Measurements from ENCODE around the gene EVA1A.

The EVA1A gene

DNA sequence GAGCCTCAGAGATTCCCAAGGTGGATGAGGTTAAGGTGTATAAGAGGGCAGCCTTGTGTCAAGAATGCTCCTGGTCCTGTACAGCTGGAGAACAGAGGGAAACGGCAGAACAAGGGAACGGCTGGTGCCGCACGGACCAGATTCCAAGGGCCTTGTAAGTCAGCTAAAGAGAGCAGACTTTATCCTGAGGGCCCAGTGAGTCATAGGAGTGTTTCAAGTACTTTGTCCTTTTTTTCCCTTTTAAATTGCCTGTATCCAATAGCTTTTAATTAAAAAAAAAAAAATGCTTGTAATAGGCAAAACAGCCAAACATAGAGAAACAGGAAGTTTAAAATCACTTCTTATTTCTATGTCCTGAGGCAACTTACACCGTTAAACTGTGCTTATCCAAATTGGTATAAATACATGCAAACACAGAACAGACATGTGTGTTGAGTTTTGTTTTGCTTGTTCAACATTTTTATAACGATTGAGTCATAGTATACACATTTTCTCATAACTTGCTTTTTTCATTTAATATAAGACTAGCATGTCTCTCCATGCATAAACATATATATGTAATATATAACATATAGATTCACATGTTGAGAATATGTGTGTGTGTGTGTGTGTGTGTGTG, 42.1 kb upstream of the EVA1A start:
- H3K4me2 ChIP-seq (ENCODE audit: low read length) = peak overlapping the region; percentile 45
- no peak overlapping the region for H3K9ac ChIP-seq (ENCODE audit: low read depth, low read length)
- no peaks in the 10 kb centered on the region for H3K27me3 ChIP-seq (ENCODE audit: control insufficient read depth, insufficient read depth, low read length)
- H3K36me3 ChIP-seq (ENCODE audit: insufficient read depth, low read length) = no peaks in the 10 kb centered on the region
- H3K4me3 ChIP-seq (ENCODE audit: low read length) = no peak overlapping the region
- peaks cover 57% of the 10 kb centered on the region for H3K4me1 ChIP-seq (ENCODE audit: control insufficient read depth, insufficient read depth, low read length)
- H3K9me3 ChIP-seq (replicated peaks; ENCODE audit: low read length) = no peaks in the 10 kb centered on the region

DNA sequence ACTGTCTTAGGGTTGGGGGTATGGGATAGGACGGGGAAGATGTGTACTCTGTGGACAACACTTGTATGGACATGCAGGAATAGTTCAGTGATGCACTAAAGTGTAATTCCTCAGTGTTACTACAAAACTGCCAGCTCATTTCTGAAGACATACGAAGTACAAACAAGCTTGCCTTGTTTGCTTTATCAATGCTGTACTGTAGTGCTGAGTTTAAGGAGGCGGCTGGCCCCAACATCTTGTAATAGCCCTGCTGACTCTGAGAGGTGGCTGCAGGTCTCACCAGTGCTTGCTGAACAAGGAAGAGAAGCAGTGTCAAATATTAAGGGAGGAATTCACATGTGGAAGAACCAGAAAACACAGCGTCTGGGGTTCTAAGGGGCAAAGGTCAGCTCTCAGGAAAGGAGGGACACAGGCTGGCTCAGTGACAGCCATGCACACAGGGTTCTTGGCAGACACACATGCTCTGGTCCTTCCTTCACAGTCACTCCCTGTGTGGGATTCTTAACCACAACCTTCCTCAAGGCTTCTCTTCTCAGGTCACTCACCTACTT, 39.8 kb upstream of the EVA1A start:
- H3K9me3 ChIP-seq (replicated peaks; ENCODE audit: low read length) = no peaks in the 10 kb centered on the region
- no peak overlapping the region for H3K9ac ChIP-seq (ENCODE audit: low read depth, low read length)
- no peaks in the 10 kb centered on the region for H3K36me3 ChIP-seq (ENCODE audit: insufficient read depth, low read length)
- H3K4me3 ChIP-seq (ENCODE audit: low read length) = no peak overlapping the region
- no peak overlapping the region for H3K4me2 ChIP-seq (ENCODE audit: low read length)
- H3K4me1 ChIP-seq (ENCODE audit: control insufficient read depth, insufficient read depth, low read length) = peaks cover 48% of the 10 kb centered on the region
- H3K27me3 ChIP-seq (ENCODE audit: control insufficient read depth, insufficient read depth, low read length) = no peaks in the 10 kb centered on the region

DNA sequence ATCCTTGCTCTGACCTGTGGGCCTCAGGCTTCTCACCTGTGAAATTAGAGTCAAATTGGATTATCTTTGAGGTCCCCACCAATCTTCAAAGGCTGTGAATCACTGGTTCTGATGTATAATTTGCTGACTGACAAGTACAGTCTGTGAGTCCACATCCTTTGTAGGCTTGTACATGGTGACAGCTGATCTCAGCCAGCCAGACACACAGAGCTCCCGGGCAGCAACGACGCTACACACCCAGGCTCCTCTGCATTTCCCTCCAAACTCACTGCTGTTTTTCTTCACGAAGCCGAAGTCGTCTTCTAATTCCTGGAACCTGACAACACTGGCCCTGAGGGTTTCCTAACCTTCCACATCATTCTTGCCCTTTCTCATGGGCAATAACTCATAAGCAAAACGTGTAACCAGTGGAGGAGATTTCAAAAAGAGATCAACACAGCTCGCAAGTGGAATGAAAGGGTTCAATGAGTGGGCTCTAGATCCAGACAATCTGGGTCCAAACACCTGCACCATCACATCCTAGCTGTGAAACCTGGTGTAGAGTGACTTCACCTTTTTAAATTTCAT, 37.9 kb upstream of the EVA1A start:
- H3K4me1 ChIP-seq (ENCODE audit: control insufficient read depth, insufficient read depth, low read length) = peaks cover 45% of the 10 kb centered on the region

DNA sequence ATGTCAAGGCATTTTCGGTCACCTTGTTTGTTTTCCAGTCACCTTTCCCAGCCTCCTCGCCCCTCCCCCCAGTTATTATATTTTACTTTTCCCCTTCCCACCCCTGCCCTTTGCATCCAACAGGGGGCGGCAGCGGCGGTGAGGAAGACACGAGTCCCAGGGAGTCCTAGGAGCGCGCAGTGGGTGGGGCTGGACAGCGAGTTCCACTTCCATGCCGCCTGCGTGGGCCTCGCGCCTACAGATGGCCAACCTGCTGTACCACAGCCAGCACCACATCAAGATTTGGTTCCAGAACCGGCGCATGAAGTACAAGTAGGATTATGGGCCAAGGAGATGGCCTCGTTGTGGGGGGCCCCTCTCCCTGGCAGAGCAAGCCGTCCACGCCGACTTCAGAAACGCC, 37.2 kb upstream of the EVA1A start:
- H3K4me2 ChIP-seq (ENCODE audit: low read length) = no peak overlapping the region
- H3K4me3 ChIP-seq (ENCODE audit: low read length) = no peak overlapping the region
- peaks cover 38% of the 10 kb centered on the region for H3K4me1 ChIP-seq (ENCODE audit: control insufficient read depth, insufficient read depth, low read length)
- H3K9me3 ChIP-seq (replicated peaks; ENCODE audit: low read length) = no peaks in the 10 kb centered on the region
- H3K9ac ChIP-seq (ENCODE audit: low read depth, low read length) = no peak overlapping the region
- no peaks in the 10 kb centered on the region for H3K36me3 ChIP-seq (ENCODE audit: insufficient read depth, low read length)
- no peaks in the 10 kb centered on the region for H3K27me3 ChIP-seq (ENCODE audit: control insufficient read depth, insufficient read depth, low read length)

More for the DNA sequence above, 37.9 kb upstream of the EVA1A start:
- no peaks in the 10 kb centered on the region for H3K27me3 ChIP-seq (ENCODE audit: control insufficient read depth, insufficient read depth, low read length)
- H3K4me2 ChIP-seq (ENCODE audit: low read length) = no peak overlapping the region
- no peaks in the 10 kb centered on the region for H3K9me3 ChIP-seq (replicated peaks; ENCODE audit: low read length)
- H3K36me3 ChIP-seq (ENCODE audit: insufficient read depth, low read length) = no peaks in the 10 kb centered on the region
- H3K4me3 ChIP-seq (ENCODE audit: low read length) = no peak overlapping the region
- H3K9ac ChIP-seq (ENCODE audit: low read depth, low read length) = no peak overlapping the region

DNA sequence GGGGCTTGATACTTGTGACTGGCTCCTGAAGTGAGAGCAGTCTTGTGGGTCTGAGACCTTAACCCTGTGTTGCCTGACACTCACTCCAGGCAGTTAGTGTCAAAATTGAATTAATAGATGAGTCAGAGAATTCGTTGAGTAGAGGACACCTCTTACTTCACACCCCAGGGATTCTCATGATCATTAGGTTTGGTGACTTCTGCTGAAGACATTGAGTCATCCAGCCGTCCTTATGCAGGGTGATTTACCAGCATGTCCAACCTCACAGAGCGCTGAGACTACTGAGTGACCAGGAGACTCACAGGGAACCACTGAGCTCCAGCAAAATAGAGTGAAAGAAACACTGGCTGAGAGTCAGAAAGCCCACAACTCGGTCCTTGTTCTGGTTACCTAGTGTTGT, 36.0 kb upstream of the EVA1A start:
- Histone ChIP-seq H3K4me2 (ENCODE audit: low read length) (peak overlapping the region; percentile 60), H3K9ac (ENCODE audit: low read depth, low read length) (peak overlapping the region; percentile 64), H3K36me3 (ENCODE audit: insufficient read depth, low read length) (no peaks in the 10 kb centered on the region), H3K9me3 (replicated peaks; ENCODE audit: low read length) (no peaks in the 10 kb centered on the region), H3K4me3 (ENCODE audit: low read length) (no peak overlapping the region), H3K4me1 (ENCODE audit: control insufficient read depth, insufficient read depth, low read length) (peaks cover 37% of the 10 kb centered on the region), H3K27me3 (ENCODE audit: control insufficient read depth, insufficient read depth, low read length) (no peaks in the 10 kb centered on the region)

DNA sequence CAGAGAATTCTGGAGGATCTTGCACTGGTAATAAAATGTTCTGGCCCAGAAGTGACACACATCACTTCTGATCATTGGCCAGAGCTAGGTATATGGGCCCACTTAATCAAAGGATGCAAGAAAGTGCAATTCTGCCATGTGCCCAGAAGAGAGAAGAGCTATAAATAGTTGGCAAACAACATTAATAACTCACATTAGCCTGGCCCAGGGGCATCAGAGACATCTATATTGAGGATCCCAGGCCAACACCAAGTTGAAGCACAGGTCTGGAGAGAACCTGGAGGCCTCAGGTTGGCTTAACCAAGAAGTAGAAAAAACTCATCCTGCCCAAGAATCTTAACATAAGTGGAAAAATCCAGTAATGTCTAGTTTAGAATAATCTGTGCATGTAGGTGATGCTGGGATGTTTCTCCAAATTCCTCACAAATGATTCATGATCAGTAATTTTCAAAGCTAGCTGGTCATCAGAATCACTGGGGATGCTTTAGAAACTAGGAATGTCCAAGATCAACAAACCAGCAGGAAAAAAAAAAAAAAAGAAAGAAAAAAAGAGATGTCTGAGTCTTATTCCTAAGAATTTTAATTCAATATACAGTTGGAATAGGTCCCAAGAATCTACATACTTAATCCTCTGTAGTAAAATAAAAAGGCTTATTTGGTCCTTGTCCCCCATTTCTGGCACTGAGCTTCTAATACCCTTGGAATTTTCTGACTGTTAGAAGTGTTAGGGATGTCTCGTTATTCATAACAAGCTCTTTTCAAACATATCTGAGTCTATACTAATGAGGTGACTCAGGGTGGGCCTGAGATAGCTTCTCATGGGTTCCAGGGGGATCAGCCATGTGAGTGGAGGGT, 35.0 kb upstream of the EVA1A start:
- H3K36me3 ChIP-seq (ENCODE audit: insufficient read depth, low read length) = no peaks in the 10 kb centered on the region
- H3K4me3 ChIP-seq (ENCODE audit: low read length) = peak overlapping the region; percentile 30
- peak overlapping the region; percentile 60 for H3K4me2 ChIP-seq (ENCODE audit: low read length)
- H3K4me1 ChIP-seq (ENCODE audit: control insufficient read depth, insufficient read depth, low read length) = peaks cover 41% of the 10 kb centered on the region
- no peaks in the 10 kb centered on the region for H3K9me3 ChIP-seq (replicated peaks; ENCODE audit: low read length)
- no peaks in the 10 kb centered on the region for H3K27me3 ChIP-seq (ENCODE audit: control insufficient read depth, insufficient read depth, low read length)
- peak overlapping the region; percentile 64 for H3K9ac ChIP-seq (ENCODE audit: low read depth, low read length)

DNA sequence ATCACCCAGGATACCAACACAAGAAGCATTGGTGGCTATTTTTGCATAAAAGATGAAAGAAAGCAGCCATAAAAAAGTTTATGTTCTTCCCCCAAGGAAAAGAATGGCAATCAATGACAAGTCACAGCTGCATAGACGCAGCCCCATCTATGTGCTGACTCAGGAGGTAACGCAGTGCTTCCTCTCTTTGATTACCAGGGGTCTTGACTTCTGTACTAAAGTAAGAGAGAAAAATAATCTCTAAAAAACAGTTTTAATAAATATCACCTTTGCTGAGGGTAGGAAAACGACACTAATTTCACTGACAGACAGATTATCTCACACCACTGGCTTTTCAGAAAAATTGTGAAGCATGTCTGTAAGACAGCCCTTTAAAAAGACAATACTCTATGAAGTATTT, 33.9 kb upstream of the EVA1A start:
- H3K9me3 ChIP-seq (replicated peaks; ENCODE audit: low read length) = no peaks in the 10 kb centered on the region
- H3K27me3 ChIP-seq (ENCODE audit: control insufficient read depth, insufficient read depth, low read length) = no peaks in the 10 kb centered on the region
- no peak overlapping the region for H3K4me3 ChIP-seq (ENCODE audit: low read length)
- H3K4me1 ChIP-seq (ENCODE audit: control insufficient read depth, insufficient read depth, low read length) = peaks cover 47% of the 10 kb centered on the region
- H3K9ac ChIP-seq (ENCODE audit: low read depth, low read length) = no peak overlapping the region
- H3K4me2 ChIP-seq (ENCODE audit: low read length) = no peak overlapping the region
- H3K36me3 ChIP-seq (ENCODE audit: insufficient read depth, low read length) = no peaks in the 10 kb centered on the region

DNA sequence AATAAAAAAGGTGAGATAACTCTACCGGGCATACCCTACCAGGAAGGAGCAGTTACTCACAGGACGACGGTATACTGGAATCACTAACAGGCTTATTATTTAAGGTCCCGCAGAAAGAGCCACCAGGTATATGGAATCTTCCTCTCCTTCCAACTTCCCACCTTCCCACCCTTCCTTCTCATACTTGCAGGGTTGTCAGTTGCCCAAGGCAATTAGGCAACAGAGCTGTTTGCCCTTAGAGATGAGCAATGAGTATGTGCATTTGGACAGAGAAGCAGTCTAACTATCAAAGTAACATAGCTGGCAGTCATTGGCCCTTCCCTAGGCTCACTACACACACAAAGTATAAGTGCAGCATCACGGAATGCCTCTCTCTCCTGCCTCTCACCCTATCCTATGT, 32.1 kb upstream of the EVA1A start:
- Histone ChIP-seq H3K4me2 (ENCODE audit: low read length) (no peak overlapping the region), H3K9ac (ENCODE audit: low read depth, low read length) (no peak overlapping the region), H3K9me3 (replicated peaks; ENCODE audit: low read length) (no peaks in the 10 kb centered on the region), H3K36me3 (ENCODE audit: insufficient read depth, low read length) (no peaks in the 10 kb centered on the region), H3K4me3 (ENCODE audit: low read length) (no peak overlapping the region), H3K27me3 (ENCODE audit: control insufficient read depth, insufficient read depth, low read length) (no peaks in the 10 kb centered on the region), H3K4me1 (ENCODE audit: control insufficient read depth, insufficient read depth, low read length) (peaks cover 56% of the 10 kb centered on the region)

DNA sequence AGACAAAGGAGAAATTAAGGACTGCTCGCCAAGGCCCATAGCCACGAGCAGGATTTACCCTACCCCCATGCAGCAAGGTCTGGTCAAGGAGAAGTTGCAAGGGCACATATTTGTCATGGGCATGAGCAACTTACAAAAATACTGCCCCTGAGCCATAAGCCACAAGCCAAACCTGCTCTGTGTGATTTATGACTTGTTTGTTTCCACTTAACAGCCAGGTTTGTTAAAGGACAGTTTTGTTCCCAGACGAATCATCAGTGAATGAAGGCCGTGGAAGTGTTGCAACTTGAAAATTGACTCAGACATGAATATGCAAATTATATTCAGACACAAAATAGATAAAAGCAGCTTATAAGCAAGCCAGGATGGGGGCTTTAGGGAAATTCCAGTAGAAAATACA, 31.3 kb upstream of the EVA1A start:
- Histone ChIP-seq H3K36me3 (ENCODE audit: insufficient read depth, low read length) (no peaks in the 10 kb centered on the region), H3K9me3 (replicated peaks; ENCODE audit: low read length) (no peaks in the 10 kb centered on the region), H3K4me1 (ENCODE audit: control insufficient read depth, insufficient read depth, low read length) (peaks cover 62% of the 10 kb centered on the region), H3K4me3 (ENCODE audit: low read length) (no peak overlapping the region), H3K9ac (ENCODE audit: low read depth, low read length) (no peak overlapping the region), H3K27me3 (ENCODE audit: control insufficient read depth, insufficient read depth, low read length) (no peaks in the 10 kb centered on the region), H3K4me2 (ENCODE audit: low read length) (peak overlapping the region; percentile 11)

DNA sequence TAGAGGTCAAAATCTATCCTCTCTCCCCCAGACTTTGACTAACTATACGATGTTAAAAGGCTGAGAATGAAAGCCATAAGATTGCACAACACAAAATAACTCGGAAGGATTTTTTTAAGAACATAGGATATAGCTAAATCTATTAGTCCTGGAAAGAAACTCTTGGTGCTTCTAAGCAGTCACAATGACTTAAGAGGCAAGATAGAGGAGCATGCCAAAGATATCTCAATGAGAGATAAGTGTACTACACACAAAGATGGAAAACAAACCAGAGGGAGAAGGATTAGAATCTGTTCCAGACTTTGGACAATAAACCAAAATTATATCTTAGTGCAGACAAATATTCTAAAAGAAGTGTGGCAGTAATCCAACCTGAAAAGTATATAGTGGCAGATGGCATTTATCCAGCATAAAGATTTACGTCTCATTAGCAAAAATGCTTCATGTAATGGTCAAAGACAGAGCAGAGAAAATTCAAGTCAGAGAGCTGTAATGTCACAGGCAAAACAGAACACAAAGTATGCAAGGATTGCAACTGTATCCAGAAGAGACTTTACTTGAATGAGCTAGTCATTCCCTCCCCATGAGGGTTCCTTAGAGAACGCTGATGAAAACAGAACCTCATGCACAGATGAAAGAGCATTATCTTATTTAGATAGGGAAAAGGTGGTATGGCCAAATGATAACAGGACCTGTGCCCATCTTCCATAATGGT, 28.8 kb upstream of the EVA1A start:
- Histone ChIP-seq H3K27me3 (ENCODE audit: control insufficient read depth, insufficient read depth, low read length) (no peaks in the 10 kb centered on the region), H3K9me3 (replicated peaks; ENCODE audit: low read length) (no peaks in the 10 kb centered on the region), H3K4me1 (ENCODE audit: control insufficient read depth, insufficient read depth, low read length) (peaks cover 38% of the 10 kb centered on the region), H3K4me2 (ENCODE audit: low read length) (no peak overlapping the region), H3K36me3 (ENCODE audit: insufficient read depth, low read length) (no peaks in the 10 kb centered on the region), H3K4me3 (ENCODE audit: low read length) (no peak overlapping the region), H3K9ac (ENCODE audit: low read depth, low read length) (no peak overlapping the region)

DNA sequence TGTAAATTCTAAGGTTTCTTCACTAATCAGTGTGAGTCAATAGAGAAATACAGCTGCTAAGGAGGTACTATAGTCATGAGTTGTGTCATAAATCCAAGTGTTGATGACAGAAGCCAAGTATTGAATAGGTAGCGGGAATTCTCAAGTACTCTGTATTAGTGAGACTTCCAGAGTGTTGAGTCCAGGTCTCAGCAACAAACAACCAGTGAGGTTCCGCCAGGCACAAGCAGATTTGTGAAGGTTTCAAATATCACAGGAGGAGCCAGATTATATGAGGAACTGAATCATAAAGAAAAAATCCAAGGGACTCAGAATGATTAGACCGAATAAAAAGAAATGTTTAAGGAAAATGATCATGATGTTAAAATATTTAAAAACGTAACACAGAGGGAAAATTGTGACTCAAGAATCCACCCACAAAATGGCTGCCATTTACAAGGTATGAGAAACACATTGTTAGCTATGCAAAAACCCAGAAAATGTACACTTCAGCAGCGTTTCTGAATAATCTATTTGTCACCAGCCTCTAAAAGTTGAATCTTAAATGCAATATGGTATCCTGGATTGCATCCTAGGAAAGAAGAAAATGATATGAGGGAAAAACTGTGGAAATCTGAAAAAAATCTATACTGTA, 27.3 kb upstream of the EVA1A start:
- Histone ChIP-seq H3K4me2 (ENCODE audit: low read length) (peak overlapping the region; percentile 71), H3K4me3 (ENCODE audit: low read length) (peak overlapping the region; percentile 53), H3K27me3 (ENCODE audit: control insufficient read depth, insufficient read depth, low read length) (no peaks in the 10 kb centered on the region), H3K4me1 (ENCODE audit: control insufficient read depth, insufficient read depth, low read length) (peaks cover 33% of the 10 kb centered on the region), H3K36me3 (ENCODE audit: insufficient read depth, low read length) (no peaks in the 10 kb centered on the region), H3K9ac (ENCODE audit: low read depth, low read length) (peak overlapping the region; percentile 64), H3K9me3 (replicated peaks; ENCODE audit: low read length) (no peaks in the 10 kb centered on the region)

Measured in skeletal muscle satellite cell (primary cell).